ENCODE data around the gene WDR89. TPM values are rescaled to one million over a fixed set of nuclear protein-coding genes. Genes with fewer than 3 reads are reported as not detected.

The WDR89 gene
- polyA plus RNA-seq, 2 of the 4 experiments (the other 2 are of a cell fraction): 15.1 to 20.9 TPM

DNA sequence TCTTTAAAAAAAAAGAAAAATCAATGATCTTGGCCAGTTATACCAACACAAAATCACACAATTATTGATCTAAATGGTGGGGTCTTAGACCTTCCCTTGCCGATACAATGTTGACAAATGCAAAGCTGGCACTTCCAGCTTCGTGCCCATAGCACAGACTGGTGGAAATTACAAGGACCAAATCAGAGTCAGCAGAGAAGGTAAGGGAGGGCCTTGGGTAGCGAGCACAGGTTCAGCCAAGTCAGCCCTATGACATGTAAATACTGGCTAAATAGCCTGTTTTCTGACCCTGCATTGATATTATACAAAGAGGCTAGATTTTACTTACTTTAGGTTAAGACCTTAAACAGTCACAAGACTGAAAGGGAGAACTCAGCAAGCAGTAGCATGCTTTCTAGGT, 30.3 kb upstream of the WDR89 start:
- H3K4me1 ChIP-seq: peaks cover 23% of the 10 kb centered on the region; the same call in 2 of the 3 replicates
- CTCF ChIA-PET: interaction anchor here (0.5 to 1.2 kb wide), 2 partner anchors 31 to 271 kb away, joined by 3 to 5 read pairs; no protein-coding TSS in a partner anchor

DNA sequence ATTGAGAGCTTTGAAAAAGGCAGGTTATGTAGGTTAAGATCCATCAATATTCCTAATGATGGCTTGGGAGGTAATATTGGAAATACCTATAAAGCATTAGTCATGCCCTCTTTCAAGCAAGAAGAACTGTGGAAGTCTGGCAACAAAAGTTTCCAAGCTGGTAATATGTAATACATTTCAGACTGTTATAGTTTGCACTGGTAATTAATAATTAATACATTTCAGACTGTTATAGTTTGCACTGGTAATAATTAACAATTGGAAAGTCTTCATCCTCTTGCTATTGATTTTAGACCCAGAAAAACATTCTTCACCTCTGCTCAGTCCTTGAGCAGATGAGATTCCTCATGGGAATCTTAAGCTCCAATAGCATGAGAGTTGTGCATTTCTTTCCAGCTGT, 29.0 kb upstream of the WDR89 start:
- peak overlapping the region; percentile 12; the same call in 2 of the 3 replicates for H3K4me2 ChIP-seq
- CTCF ChIA-PET: interaction anchor here (0.6 to 2.6 kb wide), 3 partner anchors 18 to 633 kb away, joined by 3 to 8 read pairs (median 4); no protein-coding TSS in a partner anchor
- ATAC-seq (no peak), DNase-seq (ENCODE audit: low read depth in 1 of 2, low spot score in 1 of 2) (no peak), FAIRE-seq (no peak)
- H3K4me1 ChIP-seq: peaks cover 23% of the 10 kb centered on the region; the same call in 2 of the 3 replicates
- no peak overlapping the region for H3K4me3 ChIP-seq
- H3K27ac ChIP-seq: no peak overlapping the region
- TF ChIP-seq SREBF2 (IDR thresholded peaks at IDR 0.05): no peak
- TF ChIP-seq EHF (CRISPR knock-in tag; IDR thresholded peaks at IDR 0.05): no peak
- no peak for TF ChIP-seq CHD4 (IDR thresholded peaks at IDR 0.05; ENCODE audit: borderline replicate concordance)
- no peak for TF ChIP-seq HEYL (CRISPR knock-in tag; IDR thresholded peaks at IDR 0.05)
- no peak for TF ChIP-seq RARB (CRISPR knock-in tag; IDR thresholded peaks at IDR 0.05)
- no peak for TF ChIP-seq POLR2A (IDR thresholded peaks at IDR 0.05; ENCODE audit: low read length)
- no peak for TF ChIP-seq ZC3H11A (IDR thresholded peaks at IDR 0.05)
- no peak for TF ChIP-seq EHMT2 (IDR thresholded peaks at IDR 0.05; ENCODE audit: low read depth)
- TF ChIP-seq, protein P1, sequence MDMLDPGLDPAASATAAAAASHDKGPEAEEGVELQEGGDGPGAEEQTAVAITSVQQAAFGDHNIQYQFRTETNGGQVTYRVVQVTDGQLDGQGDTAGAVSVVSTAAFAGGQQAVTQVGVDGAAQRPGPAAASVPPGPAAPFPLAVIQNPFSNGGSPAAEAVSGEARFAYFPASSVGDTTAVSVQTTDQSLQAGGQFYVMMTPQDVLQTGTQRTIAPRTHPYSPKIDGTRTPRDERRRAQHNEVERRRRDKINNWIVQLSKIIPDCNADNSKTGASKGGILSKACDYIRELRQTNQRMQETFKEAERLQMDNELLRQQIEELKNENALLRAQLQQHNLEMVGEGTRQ (IDR thresholded peaks at IDR 0.05): no peak
- TF ChIP-seq POLR2AphosphoS2 (conservative IDR thresholded peaks at IDR 0.05; ENCODE audit: low read length): no peak
- no peak for TF ChIP-seq HOXB13 (CRISPR knock-in tag; IDR thresholded peaks at IDR 0.05; ENCODE audit: low read depth)
- TF ChIP-seq, protein P2, sequence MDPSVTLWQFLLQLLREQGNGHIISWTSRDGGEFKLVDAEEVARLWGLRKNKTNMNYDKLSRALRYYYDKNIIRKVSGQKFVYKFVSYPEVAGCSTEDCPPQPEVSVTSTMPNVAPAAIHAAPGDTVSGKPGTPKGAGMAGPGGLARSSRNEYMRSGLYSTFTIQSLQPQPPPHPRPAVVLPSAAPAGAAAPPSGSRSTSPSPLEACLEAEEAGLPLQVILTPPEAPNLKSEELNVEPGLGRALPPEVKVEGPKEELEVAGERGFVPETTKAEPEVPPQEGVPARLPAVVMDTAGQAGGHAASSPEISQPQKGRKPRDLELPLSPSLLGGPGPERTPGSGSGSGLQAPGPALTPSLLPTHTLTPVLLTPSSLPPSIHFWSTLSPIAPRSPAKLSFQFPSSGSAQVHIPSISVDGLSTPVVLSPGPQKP (IDR thresholded peaks at IDR 0.05; ENCODE audit: low read depth, low read length): no peak
- TF ChIP-seq, protein P3, sequence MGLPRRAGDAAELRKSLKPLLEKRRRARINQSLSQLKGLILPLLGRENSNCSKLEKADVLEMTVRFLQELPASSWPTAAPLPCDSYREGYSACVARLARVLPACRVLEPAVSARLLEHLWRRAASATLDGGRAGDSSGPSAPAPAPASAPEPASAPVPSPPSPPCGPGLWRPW (IDR thresholded peaks at IDR 0.05): no peak
- TF ChIP-seq HOXB5 (CRISPR knock-in tag; IDR thresholded peaks at IDR 0.05): no peak
- no peak for TF ChIP-seq CHD2 (IDR thresholded peaks at IDR 0.05; ENCODE audit: low read length, partially characterized antibody)
- TF ChIP-seq, protein P4, sequence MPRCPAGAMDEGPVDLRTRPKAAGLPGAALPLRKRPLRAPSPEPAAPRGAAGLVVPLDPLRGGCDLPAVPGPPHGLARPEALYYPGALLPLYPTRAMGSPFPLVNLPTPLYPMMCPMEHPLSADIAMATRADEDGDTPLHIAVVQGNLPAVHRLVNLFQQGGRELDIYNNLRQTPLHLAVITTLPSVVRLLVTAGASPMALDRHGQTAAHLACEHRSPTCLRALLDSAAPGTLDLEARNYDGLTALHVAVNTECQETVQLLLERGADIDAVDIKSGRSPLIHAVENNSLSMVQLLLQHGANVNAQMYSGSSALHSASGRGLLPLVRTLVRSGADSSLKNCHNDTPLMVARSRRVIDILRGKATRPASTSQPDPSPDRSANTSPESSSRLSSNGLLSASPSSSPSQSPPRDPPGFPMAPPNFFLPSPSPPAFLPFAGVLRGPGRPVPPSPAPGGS (IDR thresholded peaks at IDR 0.05): no peak
- TF ChIP-seq, protein P5, sequence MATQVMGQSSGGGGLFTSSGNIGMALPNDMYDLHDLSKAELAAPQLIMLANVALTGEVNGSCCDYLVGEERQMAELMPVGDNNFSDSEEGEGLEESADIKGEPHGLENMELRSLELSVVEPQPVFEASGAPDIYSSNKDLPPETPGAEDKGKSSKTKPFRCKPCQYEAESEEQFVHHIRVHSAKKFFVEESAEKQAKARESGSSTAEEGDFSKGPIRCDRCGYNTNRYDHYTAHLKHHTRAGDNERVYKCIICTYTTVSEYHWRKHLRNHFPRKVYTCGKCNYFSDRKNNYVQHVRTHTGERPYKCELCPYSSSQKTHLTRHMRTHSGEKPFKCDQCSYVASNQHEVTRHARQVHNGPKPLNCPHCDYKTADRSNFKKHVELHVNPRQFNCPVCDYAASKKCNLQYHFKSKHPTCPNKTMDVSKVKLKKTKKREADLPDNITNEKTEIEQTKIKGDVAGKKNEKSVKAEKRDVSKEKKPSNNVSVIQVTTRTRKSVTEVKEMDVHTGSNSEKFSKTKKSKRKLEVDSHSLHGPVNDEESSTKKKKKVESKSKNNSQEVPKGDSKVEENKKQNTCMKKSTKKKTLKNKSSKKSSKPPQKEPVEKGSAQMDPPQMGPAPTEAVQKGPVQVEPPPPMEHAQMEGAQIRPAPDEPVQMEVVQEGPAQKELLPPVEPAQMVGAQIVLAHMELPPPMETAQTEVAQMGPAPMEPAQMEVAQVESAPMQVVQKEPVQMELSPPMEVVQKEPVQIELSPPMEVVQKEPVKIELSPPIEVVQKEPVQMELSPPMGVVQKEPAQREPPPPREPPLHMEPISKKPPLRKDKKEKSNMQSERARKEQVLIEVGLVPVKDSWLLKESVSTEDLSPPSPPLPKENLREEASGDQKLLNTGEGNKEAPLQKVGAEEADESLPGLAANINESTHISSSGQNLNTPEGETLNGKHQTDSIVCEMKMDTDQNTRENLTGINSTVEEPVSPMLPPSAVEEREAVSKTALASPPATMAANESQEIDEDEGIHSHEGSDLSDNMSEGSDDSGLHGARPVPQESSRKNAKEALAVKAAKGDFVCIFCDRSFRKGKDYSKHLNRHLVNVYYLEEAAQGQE (IDR thresholded peaks at IDR 0.05): no peak
- POLR2A ChIA-PET: no interaction called here
- H3K9me3 ChIP-seq: no peaks in the 10 kb centered on the region

More for the DNA sequence above, 30.3 kb upstream of the WDR89 start:
- H3K4me3 ChIP-seq: no peak overlapping the region
- FAIRE-seq (no peak), DNase-seq (ENCODE audit: low read depth in 1 of 2, low spot score in 1 of 2) (no peak), ATAC-seq (peak in 1 of 2 experiments; percentile 66; a peak in 2 of 6 replicates)
- TF ChIP-seq ESRRA (IDR thresholded peaks at IDR 0.05; ENCODE audit: borderline replicate concordance, low read length): no peak
- TF ChIP-seq SREBF2 (IDR thresholded peaks at IDR 0.05): no peak
- no peak for TF ChIP-seq ZNF302 (CRISPR knock-in tag; IDR thresholded peaks at IDR 0.05)
- no peak overlapping the region for H3K27ac ChIP-seq
- POLR2A ChIA-PET: no interaction called here
- 0 out of 3 replicates have a peak overlapping the region, but pooled peaks have one; percentile 4 for H3K4me2 ChIP-seq
- no peaks in the 10 kb centered on the region for H3K9me3 ChIP-seq
- WGBS (ENCODE audit: missing lambda C conversion rate): 64% methylated on average over 3 of the region's 3 CpGs
